ENCODE measurements around the gene UGT1A4. TPM values are rescaled to one million over a fixed set of nuclear protein-coding genes. Genes with fewer than 3 reads are reported as not detected.

The UGT1A4 gene
- total RNA-seq, 1 experiment from 2014 or later, result not detected

DNA sequence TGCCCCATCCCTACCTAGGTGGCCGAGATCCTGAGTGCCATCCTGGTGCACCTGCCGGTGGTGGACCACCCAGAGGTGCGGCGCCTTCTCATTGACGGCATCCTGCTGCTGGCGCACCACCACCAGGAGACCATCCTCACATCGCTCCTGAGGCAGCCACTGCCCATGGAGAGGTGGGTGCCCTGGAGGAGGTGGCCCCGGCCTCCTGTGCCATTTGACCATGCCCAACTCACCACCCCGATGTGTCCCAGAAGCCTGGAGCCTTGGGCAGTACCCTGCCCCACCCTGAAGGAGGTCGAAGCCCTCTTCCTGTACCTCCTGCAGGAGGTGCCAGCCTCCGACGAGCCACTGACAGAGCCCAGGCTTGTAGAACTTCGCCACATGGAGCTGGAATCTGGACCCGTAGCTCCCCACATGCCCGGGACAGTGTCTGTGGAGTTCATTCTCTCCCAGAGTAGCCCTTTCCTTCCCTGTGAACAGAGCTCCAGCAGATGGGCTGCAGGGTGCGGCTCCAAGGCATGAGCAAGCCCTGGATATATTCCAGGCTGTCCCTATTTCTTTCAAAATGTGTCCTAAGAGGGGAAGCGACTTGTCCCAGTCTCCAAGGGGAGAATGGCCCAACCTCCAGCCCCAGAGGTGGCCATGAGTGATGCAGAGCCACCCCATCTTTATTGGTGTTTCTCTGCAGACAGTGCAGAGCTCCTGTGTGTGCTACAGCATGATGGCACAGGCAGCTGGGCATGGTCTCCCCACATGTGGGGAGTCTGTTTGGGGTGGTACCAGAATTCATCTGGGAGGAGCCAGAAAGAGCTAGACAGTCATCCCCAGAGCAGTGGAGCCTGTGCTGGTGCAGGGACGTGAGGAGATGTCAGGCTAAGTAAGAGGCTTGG, 101.6 kb downstream of the UGT1A4 start:
- in situ Hi-C loops (cut with HindIII; ENCODE audit: low sequenced_read_pairs), result no loop called here
- DNase-seq (ENCODE audit: low spot score), result no peak

DNA sequence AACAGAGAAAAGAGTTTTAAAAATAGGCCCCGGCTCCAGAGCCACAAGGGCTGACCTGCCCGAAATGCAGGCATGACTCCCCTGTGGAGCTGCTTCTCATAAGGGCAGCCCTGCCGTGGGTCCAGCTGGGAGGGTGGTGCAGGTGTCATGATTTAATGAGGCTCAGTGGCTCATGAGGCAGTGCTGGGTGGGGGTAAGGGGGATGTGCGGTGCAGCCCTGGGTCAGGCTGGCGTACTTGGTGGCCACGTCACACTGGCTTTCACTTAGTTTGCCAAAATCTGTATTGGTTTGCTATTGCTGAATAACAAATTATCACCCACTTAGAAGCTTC, 102.2 kb downstream of the UGT1A4 start:
- in situ Hi-C loops (cut with HindIII; ENCODE audit: low sequenced_read_pairs), result no loop called here
- no peak for DNase-seq (ENCODE audit: low spot score)

DNA sequence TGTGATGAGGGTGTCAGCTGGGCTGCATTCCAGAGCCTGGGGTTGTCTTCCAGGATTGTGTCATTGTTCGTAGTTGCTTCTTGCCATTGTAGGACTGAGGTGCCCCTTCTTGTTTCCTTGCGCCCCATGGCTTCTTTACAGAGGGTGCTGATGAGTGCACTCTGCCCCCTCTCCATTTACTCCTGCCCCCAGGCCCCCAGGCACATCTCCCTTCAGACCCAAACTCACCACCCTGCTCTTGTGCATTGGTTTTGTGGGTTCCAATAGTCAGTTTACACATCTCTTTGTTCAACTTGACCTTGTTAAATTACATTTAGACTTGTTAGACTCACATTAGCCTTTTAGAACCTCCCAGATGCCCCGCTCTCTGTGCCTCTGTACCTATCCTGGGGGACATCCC, 102.7 kb downstream of the UGT1A4 start:
- DNase-seq (ENCODE audit: low spot score), result no peak
- in situ Hi-C loops (cut with HindIII; ENCODE audit: low sequenced_read_pairs), result no loop called here

DNA sequence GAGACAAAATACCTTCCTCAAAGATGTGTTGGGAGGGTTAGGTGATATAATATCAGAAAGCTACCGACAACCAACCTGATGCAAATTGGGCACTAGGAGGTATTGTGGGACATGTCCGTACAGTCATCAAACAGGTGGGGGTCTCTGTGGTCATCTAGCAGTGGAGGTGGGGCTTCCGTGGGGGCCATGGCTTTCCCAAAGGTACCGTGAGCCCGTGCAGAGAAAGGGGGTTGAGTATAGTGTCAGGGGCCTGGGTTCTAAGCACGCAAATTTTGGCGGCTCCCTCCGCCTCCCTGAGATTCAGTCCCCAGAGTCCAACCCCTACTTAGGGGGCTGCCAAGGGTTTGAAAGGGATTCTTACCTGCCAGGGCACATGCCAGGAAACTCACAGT, 103.2 kb downstream of the UGT1A4 start:
- in situ Hi-C loops (cut with HindIII; ENCODE audit: low sequenced_read_pairs), result no loop called here
- DNase-seq (ENCODE audit: low spot score), result no peak

DNA sequence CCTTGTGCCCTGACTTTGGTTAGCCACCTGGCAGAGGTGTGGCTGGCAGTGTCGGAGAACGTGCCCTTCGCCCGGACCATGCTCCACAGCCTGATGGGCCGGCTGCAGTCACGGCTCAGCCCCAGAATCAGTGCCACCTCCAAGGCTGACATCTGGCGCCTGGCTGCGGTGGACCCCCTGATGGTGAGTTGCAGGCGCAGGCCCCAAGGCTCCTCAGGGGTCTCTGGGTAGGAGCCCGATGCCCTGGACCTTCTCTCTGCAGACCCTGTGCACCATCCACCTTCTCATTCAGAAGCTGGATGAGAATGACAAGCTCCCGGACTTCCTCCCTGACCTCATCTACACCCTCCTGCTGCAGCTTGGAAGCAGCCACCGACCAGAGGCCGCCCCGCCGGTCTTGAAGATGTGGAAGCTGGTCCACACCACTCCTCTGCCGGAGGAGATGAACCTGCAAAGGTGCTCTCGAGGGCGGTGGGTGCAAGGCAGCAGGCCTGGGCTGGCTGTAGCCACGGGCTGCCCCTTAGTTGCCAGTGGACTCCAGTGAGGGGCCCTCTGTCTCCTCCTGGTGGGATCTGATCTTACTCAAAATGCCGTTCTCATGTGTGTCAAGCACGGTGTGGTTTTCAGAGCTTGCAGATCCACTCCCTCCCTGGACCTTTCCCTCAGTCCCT, 103.7 kb downstream of the UGT1A4 start:
- DNase-seq (ENCODE audit: low spot score), result no peak
- in situ Hi-C loops (cut with HindIII; ENCODE audit: low sequenced_read_pairs), result no loop called here

Other genes starting within 250 kb of the UGT1A4 start
- 21.7 and 23.8 TPM in 2 replicates for gene USP40, start 152.0 kb upstream of the UGT1A4 start, total RNA-seq (2014; rRNA removed; shearing (Covaris generic))
- gene UGT1A8, start 101.1 kb upstream of the UGT1A4 start, total RNA-seq (2014; rRNA removed; shearing (Covaris generic)), result not detected in 2 replicates
- not detected in 2 replicates for gene UGT1A10, start 82.3 kb upstream of the UGT1A4 start, total RNA-seq (2014; rRNA removed; shearing (Covaris generic))
- gene UGT1A9, start 46.8 kb upstream of the UGT1A4 start, total RNA-seq (2014; rRNA removed; shearing (Covaris generic)), result not detected in 2 replicates
- gene UGT1A7, start 36.8 kb upstream of the UGT1A4 start, total RNA-seq (2014; rRNA removed; shearing (Covaris generic)), result not detected in 2 replicates
- gene UGT1A6, start 25.8 kb upstream of the UGT1A4 start, total RNA-seq (2014; rRNA removed; shearing (Covaris generic)), result not detected in 2 replicates
- gene UGT1A5, start 5.8 kb upstream of the UGT1A4 start, total RNA-seq (2014; rRNA removed; shearing (Covaris generic)), result not detected in 2 replicates
- not detected in 2 replicates for gene UGT1A3, start 10.3 kb downstream of the UGT1A4 start, total RNA-seq (2014; rRNA removed; shearing (Covaris generic))
- gene UGT1A1, start 41.5 kb downstream of the UGT1A4 start, total RNA-seq (2014; rRNA removed; shearing (Covaris generic)), result not detected in 2 replicates
- gene MROH2A, start 59.6 kb downstream of the UGT1A4 start, total RNA-seq (2014; rRNA removed; shearing (Covaris generic)), result not detected in 2 replicates
- gene HJURP, start 135.8 kb downstream of the UGT1A4 start, total RNA-seq (2014; rRNA removed; shearing (Covaris generic)), result 25.0 and 38.5 TPM in 2 replicates
- not detected in 2 replicates for gene TRPM8, start 198.6 kb downstream of the UGT1A4 start, total RNA-seq (2014; rRNA removed; shearing (Covaris generic))

Data from G401 (cell line).